ENCODE measurements around the gene S100A16. TPM values are rescaled to one million over a fixed set of nuclear protein-coding genes. Genes with fewer than 3 reads are reported as not detected.

The S100A16 gene
- polyA plus RNA-seq, 5 donors = 119 to 177 (median 147) TPM

- no peak for DNase-seq
These were observed 4.7 kb upstream of the S100A16 start for GRCh38 chr1:153617663-153618062.

- DNase-seq = peak; percentile 59 to 62
These were observed 4.0 kb upstream of the S100A16 start for GRCh38 chr1:153616917-153617311.

- peak; percentile 48 to 59 for DNase-seq
These were observed 3.4 kb upstream of the S100A16 start, which contains the start of gene S100A14 for GRCh38 chr1:153616144-153616916. Gene S100A14 (minus strand): TSS chr1:153616325. CDS start chr1:153615858, 467 bp downstream.

- DNase-seq = no peak
These were observed 2.5 kb upstream of the S100A16 start for GRCh38 chr1:153615406-153615805.

GRCh38 chr1:153614906-153615305, 2.0 kb upstream of the S100A16 start:
- DNase-seq = no peak

- DNase-seq = no peak
These were observed 1.4 kb upstream of the S100A16 start for GRCh38 chr1:153614189-153614900.

- DNase-seq = no peak
These were observed 469 bp upstream of the S100A16 start for GRCh38 chr1:153613406-153613805.

- no peak for DNase-seq
These were observed 704 bp downstream of the S100A16 start for GRCh38 chr1:153612111-153612754.

GRCh38 chr1:153611356-153611755, 1.6 kb downstream of the S100A16 start:
- no peak for DNase-seq

- DNase-seq = no peak
These were observed 2.1 kb downstream of the S100A16 start for GRCh38 chr1:153610811-153611301.

- no peak for DNase-seq
These were observed 2.6 kb downstream of the S100A16 start for GRCh38 chr1:153610334-153610733.

- DNase-seq = no peak
These were observed 3.4 kb downstream of the S100A16 start for GRCh38 chr1:153609585-153609907.

GRCh38 chr1:153608742-153609584, 4.0 kb downstream of the S100A16 start:
- DNase-seq = peak; percentile 45 to 58

GRCh38 chr1:153608089-153608682, 4.8 kb downstream of the S100A16 start:
- DNase-seq = no peak

GRCh38 chr1:153607381-153607780, 5.6 kb downstream of the S100A16 start:
- no peak for DNase-seq

GRCh38 chr1:153606194-153606593, 6.7 kb downstream of the S100A16 start:
- no peak for DNase-seq

- DNase-seq = no peak
These were observed 10.2 kb downstream of the S100A16 start for GRCh38 chr1:153602749-153603148.

- no peak for DNase-seq
These were observed 13.1 kb downstream of the S100A16 start for GRCh38 chr1:153599847-153600246.

GRCh38 chr1:153598309-153599172, 14.4 kb downstream of the S100A16 start:
- DNase-seq = peak in 1 of 2 donors; percentile 23

- DNase-seq = no peak
These were observed 15.7 kb downstream of the S100A16 start for GRCh38 chr1:153597206-153597605.

Data from right lung (tissue), 5 donors.